ENCODE measurements around the gene PLCG1. TPM values are rescaled to one million over a fixed set of nuclear protein-coding genes. Genes with fewer than 3 reads are reported as not detected.

The PLCG1 gene
- total RNA-seq, 4 donors from 2014 or later = 82.7 to 377 (median 155) TPM

GRCh38 chr20:41183391-41183790, 46.0 kb downstream of the PLCG1 start:
- no peak for TF ChIP-seq CTCF (IDR thresholded peaks at IDR 0.05)
- TF ChIP-seq POLR2AphosphoS5 (IDR thresholded peaks at IDR 0.05) = no peak
- TF ChIP-seq EP300 (IDR thresholded peaks at IDR 0.05; ENCODE audit: low read depth) = no peak
- no peak for TF ChIP-seq POLR2A (IDR thresholded peaks at IDR 0.05)
- Histone ChIP-seq H3K27ac (no peak overlapping the region), H3K9me3 (no peaks in the 10 kb centered on the region), H3K4me1 (no peaks in the 10 kb centered on the region), H3K36me3 (no peaks in the 10 kb centered on the region), H3K4me3 (no peak overlapping the region), H3K27me3 (no peaks in the 10 kb centered on the region)
- WGBS, 2 donors (ENCODE audit: low coverage in 1 of 2) = 93 to 100% methylated on average over 1 to 6 of the region's 6 CpGs
- in situ Hi-C loops (cut with MboI; ENCODE audit: low pct_ligation_motif_present in 1 of 4, low pct_unique_long_range_greater_than_20kb in 1 of 4, low sequenced_read_pairs in 3 of 4) (no loop called here), intact Hi-C loops (cut with DNase I; ENCODE audit: low total_unique reads) (no loop called here)
- no peak for DNase-seq

GRCh38 chr20:41183831-41184230, 46.5 kb downstream of the PLCG1 start:
- H3K27ac ChIP-seq = no peak overlapping the region
- H3K9me3 ChIP-seq = no peaks in the 10 kb centered on the region
- in situ Hi-C loops (cut with MboI; ENCODE audit: low pct_ligation_motif_present in 1 of 4, low pct_unique_long_range_greater_than_20kb in 1 of 4, low sequenced_read_pairs in 3 of 4) = no loop called here
- no peak for TF ChIP-seq CTCF (IDR thresholded peaks at IDR 0.05)
- no peak for TF ChIP-seq POLR2AphosphoS5 (IDR thresholded peaks at IDR 0.05)
- TF ChIP-seq POLR2A (IDR thresholded peaks at IDR 0.05) = no peak
- H3K36me3 ChIP-seq = no peaks in the 10 kb centered on the region
- WGBS, 2 donors (ENCODE audit: low coverage in 1 of 2) = 82% methylated on average over 2 of the region's 2 CpGs; no CpG with 5 or more reads in 1 of the 2 donors
- H3K27me3 ChIP-seq = no peaks in the 10 kb centered on the region
- H3K4me3 ChIP-seq = no peak overlapping the region
- H3K4me1 ChIP-seq = no peaks in the 10 kb centered on the region
- no peak for DNase-seq
- intact Hi-C loops (cut with DNase I; ENCODE audit: low total_unique reads) = no loop called here

GRCh38 chr20:41185013-41185757, 47.8 kb downstream of the PLCG1 start:
- TF ChIP-seq CTCF (IDR thresholded peaks at IDR 0.05) (no peak), POLR2AphosphoS5 (IDR thresholded peaks at IDR 0.05) (no peak), POLR2A (IDR thresholded peaks at IDR 0.05) (no peak), EP300 (IDR thresholded peaks at IDR 0.05; ENCODE audit: low read depth) (no peak)
- H3K27me3 ChIP-seq = no peaks in the 10 kb centered on the region
- no peak for DNase-seq
- in situ Hi-C loops (cut with MboI; ENCODE audit: low pct_ligation_motif_present in 1 of 4, low pct_unique_long_range_greater_than_20kb in 1 of 4, low sequenced_read_pairs in 3 of 4) (no loop called here), intact Hi-C loops (cut with DNase I; ENCODE audit: low total_unique reads) (no loop called here)
- peaks cover 2 to 5% of the 10 kb centered on the region in 2 donors for H3K9me3 ChIP-seq
- no peak overlapping the region for H3K4me3 ChIP-seq
- no peaks in the 10 kb centered on the region for H3K4me1 ChIP-seq
- 92 to 100% methylated on average over 4 to 11 of the region's 11 CpGs for WGBS, 2 donors (ENCODE audit: low coverage in 1 of 2)
- H3K36me3 ChIP-seq = no peaks in the 10 kb centered on the region
- H3K27ac ChIP-seq = no peak overlapping the region

- intact Hi-C loops (cut with DNase I; ENCODE audit: low total_unique reads) = no loop called here
- H3K4me1 ChIP-seq = no peaks in the 10 kb centered on the region
- peaks cover 6 to 14% of the 10 kb centered on the region in 2 donors for H3K9me3 ChIP-seq
- H3K27ac ChIP-seq = no peak overlapping the region
- in situ Hi-C loops (cut with MboI; ENCODE audit: low pct_ligation_motif_present in 1 of 4, low pct_unique_long_range_greater_than_20kb in 1 of 4, low sequenced_read_pairs in 3 of 4) = no loop called here
- TF ChIP-seq POLR2A (IDR thresholded peaks at IDR 0.05) (no peak), CTCF (IDR thresholded peaks at IDR 0.05) (no peak), EP300 (IDR thresholded peaks at IDR 0.05; ENCODE audit: low read depth) (no peak), POLR2AphosphoS5 (IDR thresholded peaks at IDR 0.05) (no peak)
- DNase-seq = no peak
- peaks cover 0 to under 1% (median 0%) of the 10 kb centered on the region in 4 donors for H3K36me3 ChIP-seq
- H3K4me3 ChIP-seq = no peak overlapping the region
- no peaks in the 10 kb centered on the region for H3K27me3 ChIP-seq
Measured at GRCh38 chr20:41187668-41188067, 50.3 kb downstream of the PLCG1 start.

Measured in transverse colon (tissue), 4 donors.